Measurements from ENCODE around the gene ASMTL. TPM values are rescaled to one million over a fixed set of nuclear protein-coding genes. Genes with fewer than 3 reads are reported as not detected.
"Not testable (repeated sequence)": the region's sequence is repeated elsewhere in the genome, so short reads cannot be mapped to it uniquely, and the experiment has no call there.

The ASMTL gene
- total RNA-seq, 2 donors from 2014 or later = 84.8 to 94.2 TPM

DNA sequence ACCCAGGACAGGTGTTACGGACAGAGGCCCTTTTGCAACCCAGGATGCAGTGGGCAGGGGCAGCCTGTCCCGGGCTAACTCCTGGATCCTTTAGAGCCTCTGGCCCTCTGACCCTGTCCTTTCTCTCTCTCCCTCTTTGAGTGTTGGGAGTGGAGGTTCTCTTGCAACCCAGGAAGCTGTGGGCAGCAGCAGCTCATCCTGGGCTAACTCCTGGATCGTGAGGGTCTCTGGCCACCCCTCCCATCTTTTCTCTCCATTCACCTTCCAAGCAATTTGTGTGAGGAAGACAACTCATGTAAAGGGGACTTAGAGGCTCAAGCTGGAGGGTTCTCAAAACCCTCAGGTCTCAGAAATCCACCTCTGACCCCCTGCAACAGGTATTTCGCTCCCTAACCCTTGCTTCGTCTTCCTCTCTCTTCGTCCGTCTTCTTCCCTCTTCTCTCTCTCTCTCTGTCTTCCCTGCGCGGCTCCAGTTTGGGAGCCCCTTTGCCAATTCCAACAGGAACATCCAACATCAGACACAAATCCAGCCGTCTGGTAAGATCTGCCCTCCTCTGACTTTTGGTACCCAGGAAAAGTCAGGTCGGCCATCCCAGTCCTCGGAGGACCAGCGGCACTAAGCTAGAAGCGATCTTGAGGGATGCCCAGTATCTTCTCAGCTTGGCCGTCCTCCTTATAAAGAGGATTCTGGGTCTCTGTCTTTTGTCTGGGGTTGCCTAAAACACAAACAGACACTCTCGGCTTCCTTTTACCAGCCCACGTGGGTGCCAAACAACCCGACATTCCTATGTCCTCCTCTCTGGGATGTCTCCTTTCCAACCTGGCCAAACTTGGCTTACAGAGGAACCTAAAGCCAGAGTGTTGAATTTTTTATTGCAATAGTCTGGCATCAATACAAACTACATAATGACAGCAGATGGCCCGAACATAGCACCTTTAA lies 7.9 kb downstream of the ASMTL start:
- Mint-ChIP-seq H3K9me3 (peaks cover 35% of the 10 kb centered on the region), H3K36me3 (peaks cover 50% of the 10 kb centered on the region), H3K4me1 (ENCODE audit: low read depth in 2 of 2) (peaks cover 47 to 55% of the 10 kb centered on the region in 2 donors), H3K4me3 (no peak overlapping the region), H3K27ac (peak overlapping the region; percentile 3 to 55), H3K27me3 (no peaks in the 10 kb centered on the region)
- ATAC-seq (no peak), DNase-seq (ENCODE audit: low spot score) (no peak)

DNA sequence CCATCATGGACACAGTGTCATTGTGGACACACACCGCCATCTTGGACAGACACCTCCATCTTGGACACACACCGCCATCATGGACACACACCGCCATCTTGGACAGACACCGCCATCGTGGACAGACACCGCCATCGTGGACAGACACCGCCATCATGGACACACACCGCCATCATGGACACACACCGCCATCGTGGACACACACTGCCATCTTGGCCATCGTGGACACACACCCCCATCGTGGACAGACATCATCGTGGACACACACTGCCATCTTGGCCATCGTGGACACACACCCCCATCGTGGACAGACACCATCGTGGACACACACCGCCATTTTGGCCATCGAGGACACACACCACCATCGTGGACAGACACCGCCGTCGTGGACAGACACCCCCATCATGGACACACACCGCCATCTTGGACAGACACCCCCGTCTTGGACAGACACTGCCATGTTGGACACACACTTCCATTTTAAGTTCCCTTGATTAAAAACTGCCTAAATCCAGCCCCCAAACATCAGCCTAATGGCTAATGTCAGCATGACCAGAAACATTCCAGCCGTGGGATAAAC lies 9.1 kb downstream of the ASMTL start:
- H3K27ac Mint-ChIP-seq = no peak overlapping the region
- H3K36me3 Mint-ChIP-seq = peaks cover 38% of the 10 kb centered on the region
- H3K9me3 Mint-ChIP-seq = peaks cover 24% of the 10 kb centered on the region
- DNase-seq (ENCODE audit: low spot score) (no peak), ATAC-seq (no peak)
- H3K4me3 Mint-ChIP-seq = no peak overlapping the region
- no peaks in the 10 kb centered on the region for H3K27me3 Mint-ChIP-seq
- peaks cover 35 to 42% of the 10 kb centered on the region in 2 donors for H3K4me1 Mint-ChIP-seq (ENCODE audit: low read depth in 2 of 2)

DNA sequence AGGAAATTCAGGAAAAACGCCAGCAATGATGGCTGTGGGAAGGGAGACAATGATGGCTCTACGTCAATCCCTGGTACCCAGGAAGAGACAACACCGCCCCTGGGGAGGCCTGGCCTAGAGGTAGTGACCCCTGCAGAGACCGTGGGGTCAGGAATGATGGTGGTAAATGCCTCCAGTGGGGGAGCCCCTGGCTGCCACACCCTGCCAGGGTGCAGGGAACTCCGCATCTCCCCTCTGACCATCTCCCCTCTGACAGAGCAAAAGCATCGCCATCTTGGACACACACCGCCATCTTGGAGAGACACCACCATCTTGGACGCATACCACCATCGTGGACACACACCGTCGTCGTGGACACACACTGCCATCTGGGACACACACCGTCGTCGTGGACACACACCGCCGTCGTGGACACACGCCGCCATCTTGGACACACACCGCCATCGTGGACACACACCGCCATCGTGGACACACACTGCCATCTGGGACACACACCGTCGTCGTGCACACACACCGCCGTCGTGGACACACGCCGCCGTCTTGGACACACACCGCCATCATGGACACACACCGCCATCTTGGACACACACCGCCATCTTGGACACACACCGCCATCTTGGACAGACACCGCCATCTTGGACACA lies 9.9 kb downstream of the ASMTL start:
- Mint-ChIP-seq H3K36me3 (peaks cover 31% of the 10 kb centered on the region), H3K4me1 (ENCODE audit: low read depth in 2 of 2) (peaks cover 27 to 35% of the 10 kb centered on the region in 2 donors), H3K4me3 (no peak overlapping the region), H3K9me3 (peaks cover 18% of the 10 kb centered on the region), H3K27ac (no peak overlapping the region), H3K27me3 (no peaks in the 10 kb centered on the region)
- DNase-seq (ENCODE audit: low spot score) (no peak), ATAC-seq (no peak)

DNA sequence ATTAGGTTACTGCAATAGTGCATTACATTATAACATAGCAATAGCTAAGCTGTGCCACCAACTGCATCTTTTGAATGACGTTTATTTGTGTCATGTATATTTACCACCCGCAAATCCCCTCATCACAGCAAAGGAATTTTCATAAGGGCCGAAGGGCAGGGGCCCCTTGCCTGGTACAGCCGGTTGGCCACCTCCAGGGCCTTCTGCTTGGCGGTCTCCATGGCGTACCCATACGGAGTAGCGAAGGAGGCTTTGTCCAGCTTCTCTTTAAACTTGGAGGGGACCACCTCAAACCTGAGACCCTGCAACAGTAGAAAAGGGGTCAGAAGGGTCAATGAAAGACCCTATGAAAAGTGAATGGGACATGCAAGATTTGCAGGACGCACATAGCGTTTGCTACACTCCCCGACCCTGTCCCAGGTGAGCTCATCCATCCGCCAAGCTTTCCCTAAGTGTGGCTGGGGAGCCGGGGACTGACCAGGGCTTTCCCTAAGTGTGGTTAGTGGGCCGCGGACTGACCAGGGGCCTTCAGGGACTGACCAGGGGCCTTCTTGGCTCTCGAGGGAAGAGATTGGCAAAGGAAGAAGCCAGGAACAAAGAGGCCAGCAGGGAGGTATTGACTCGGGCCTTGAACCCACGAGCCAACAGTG lies 10.6 kb downstream of the ASMTL start:
- no peak overlapping the region for H3K27ac Mint-ChIP-seq
- DNase-seq (ENCODE audit: low spot score) (no peak), ATAC-seq (no peak)
- H3K36me3 Mint-ChIP-seq = peaks cover 30% of the 10 kb centered on the region
- H3K4me3 Mint-ChIP-seq = no peak overlapping the region
- peaks cover 20 to 28% of the 10 kb centered on the region in 2 donors for H3K4me1 Mint-ChIP-seq (ENCODE audit: low read depth in 2 of 2)
- no peaks in the 10 kb centered on the region for H3K27me3 Mint-ChIP-seq
- H3K9me3 Mint-ChIP-seq = peaks cover 11% of the 10 kb centered on the region

DNA sequence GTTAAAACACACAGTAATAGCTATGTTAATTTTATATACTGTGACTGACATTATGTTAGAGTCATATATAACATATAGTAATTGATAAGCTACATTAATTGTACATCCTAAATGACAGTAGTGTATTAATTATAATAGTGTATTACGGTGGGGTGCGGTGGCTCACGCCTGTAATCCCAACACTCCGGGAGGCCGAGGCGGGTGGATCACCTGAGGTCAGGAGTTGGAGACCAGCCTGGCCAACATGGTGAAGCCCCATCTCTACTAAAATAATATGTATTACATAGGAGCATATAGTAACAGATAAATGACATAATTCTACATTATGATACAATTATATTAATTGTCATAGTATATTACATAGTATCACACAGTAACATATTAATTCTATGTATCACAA lies 12.2 kb downstream of the ASMTL start:
- peaks cover 9% of the 10 kb centered on the region for H3K9me3 Mint-ChIP-seq

DNA sequence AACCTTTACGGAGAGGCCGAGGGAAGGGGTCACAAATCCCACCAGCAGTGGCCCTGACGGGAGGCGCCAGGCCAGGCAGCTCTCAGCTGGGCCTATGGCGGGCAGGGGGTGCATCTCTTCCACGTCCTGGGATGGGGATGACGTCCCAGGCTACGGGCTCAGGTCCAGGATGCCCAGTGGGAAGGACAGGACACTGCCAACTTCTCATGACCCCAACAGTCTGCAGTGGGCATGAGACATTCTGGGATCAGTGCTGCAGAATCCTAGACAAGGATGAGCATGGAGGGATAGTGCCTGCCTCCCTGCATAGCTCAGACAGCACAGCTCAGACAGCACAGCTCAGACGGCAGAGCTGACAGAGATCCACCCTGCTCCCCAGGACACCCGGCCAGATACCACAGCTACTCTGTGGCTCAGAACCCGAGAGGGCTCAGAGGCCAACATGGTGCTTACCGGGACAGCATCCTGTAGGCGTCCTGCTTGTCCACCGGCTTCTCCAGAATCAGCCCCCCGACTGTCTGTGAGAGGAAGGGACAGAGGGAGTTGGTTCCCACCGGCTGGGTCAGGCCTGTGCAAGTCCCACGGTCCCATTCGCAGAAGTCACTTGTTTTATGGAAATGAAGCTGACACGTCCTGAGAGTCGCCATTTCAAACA lies 17.3 kb downstream of the ASMTL start:
- no peak for DNase-seq (ENCODE audit: low spot score)
- H3K4me3 Mint-ChIP-seq = no peak overlapping the region
- H3K9me3 Mint-ChIP-seq = no peaks in the 10 kb centered on the region
- no peak overlapping the region for H3K27ac Mint-ChIP-seq
- H3K27me3 Mint-ChIP-seq = no peaks in the 10 kb centered on the region
- peak in 1 of 2 donors; percentile 10 for ATAC-seq
- peaks cover 0 to 3% of the 10 kb centered on the region in 2 donors for H3K4me1 Mint-ChIP-seq (ENCODE audit: low read depth in 2 of 2)
- peaks cover 12% of the 10 kb centered on the region for H3K36me3 Mint-ChIP-seq

More for the DNA sequence above, 12.2 kb downstream of the ASMTL start:
- peaks cover 30% of the 10 kb centered on the region for H3K36me3 Mint-ChIP-seq
- no peaks in the 10 kb centered on the region for H3K27me3 Mint-ChIP-seq
- H3K4me1 Mint-ChIP-seq (ENCODE audit: low read depth in 2 of 2) = peaks cover 9 to 19% of the 10 kb centered on the region in 2 donors
- H3K27ac Mint-ChIP-seq = no peak overlapping the region
- ATAC-seq (no peak), DNase-seq (ENCODE audit: low spot score) (no peak)
- no peak overlapping the region for H3K4me3 Mint-ChIP-seq

DNA sequence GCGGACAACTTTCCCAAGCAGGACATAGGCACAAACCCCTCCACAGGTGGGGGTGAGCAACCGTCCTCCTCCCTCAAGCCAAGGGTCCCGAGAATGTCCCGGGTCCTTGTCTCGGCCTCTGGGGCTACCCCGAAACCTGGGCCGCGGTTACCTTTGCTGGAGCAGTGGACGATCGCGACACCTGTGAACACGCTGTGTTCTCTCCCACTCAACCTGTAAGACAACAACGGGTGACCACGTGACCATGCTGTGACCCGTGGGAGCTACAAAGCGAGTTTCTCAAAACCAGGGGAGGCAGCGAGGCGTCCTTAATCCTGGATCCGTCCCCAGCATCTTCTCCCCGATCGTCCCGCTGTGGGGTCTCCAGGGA lies 17.9 kb downstream of the ASMTL start:
- no peak for ATAC-seq
- peaks cover 0 to 3% of the 10 kb centered on the region in 2 donors for H3K4me1 Mint-ChIP-seq (ENCODE audit: low read depth in 2 of 2)
- H3K27ac Mint-ChIP-seq = no peak overlapping the region
- H3K36me3 Mint-ChIP-seq = peaks cover 12% of the 10 kb centered on the region
- no peaks in the 10 kb centered on the region for H3K9me3 Mint-ChIP-seq
- no peaks in the 10 kb centered on the region for H3K27me3 Mint-ChIP-seq
- no peak overlapping the region for H3K4me3 Mint-ChIP-seq
- no peak for DNase-seq (ENCODE audit: low spot score)

DNA sequence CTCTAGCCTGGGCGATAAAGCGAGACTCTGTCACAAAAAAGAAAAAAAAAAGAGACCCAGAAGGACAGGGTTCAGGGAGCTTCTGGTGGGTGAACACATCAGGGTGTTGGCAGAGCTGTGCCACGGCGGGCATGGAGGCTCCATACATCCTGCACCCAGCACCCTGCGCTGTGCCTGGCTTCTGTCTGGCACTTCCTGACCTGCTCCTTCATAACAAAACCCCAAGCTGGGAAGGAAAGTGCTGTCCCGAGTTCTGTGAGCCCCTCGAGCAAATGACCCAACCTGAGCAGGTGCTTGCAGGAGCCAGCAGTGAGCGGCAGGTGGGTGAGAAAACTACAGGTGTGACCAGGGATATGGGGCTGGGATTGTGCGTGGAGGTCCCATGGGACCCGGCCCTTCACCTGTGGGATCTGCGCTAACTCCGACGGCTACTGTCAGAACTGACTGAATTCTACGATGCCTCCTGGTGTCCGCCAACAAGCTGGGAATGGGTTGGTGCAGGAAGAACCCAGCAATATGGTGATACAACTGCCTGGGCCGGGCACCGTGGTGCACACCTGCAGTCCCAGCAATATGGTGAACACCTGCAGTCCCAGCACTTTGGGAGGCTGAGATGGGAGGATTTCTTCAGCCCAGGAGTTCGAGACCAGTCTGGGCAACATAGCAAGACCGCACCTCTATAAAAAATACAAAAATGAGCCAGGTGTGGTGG lies 18.9 kb downstream of the ASMTL start:
- Mint-ChIP-seq H3K27ac (no peak overlapping the region), H3K36me3 (peaks cover 12% of the 10 kb centered on the region), H3K4me3 (no peak overlapping the region), H3K4me1 (ENCODE audit: low read depth in 2 of 2) (peaks cover 0 to 3% of the 10 kb centered on the region in 2 donors), H3K9me3 (no peaks in the 10 kb centered on the region), H3K27me3 (no peaks in the 10 kb centered on the region)
- no peak for DNase-seq (ENCODE audit: low spot score)
- ATAC-seq = no peak

DNA sequence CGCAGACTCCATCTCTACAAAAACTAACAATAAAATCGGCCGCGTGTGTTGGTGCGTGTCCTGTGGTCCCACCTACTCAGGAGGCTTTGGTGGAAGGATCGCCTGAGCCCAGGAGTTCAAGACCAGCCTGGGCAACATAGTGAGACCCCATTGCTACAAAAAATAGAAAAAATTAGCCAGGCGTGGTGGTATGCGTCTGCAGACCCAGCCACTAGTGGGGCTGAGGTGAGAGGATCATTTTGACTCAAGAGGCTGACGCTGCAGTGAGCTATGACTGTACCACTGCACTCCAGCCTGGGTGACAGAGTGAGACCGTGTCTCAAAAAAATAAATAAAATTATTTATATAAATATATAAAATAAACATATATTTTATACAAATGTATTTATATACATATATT lies 22.3 kb downstream of the ASMTL start:
- H3K4me3 Mint-ChIP-seq = no peak overlapping the region
- peak; percentile 73 to 87 for ATAC-seq
- no peak for DNase-seq (ENCODE audit: low spot score)
- H3K27me3 Mint-ChIP-seq = no peaks in the 10 kb centered on the region
- H3K9me3 Mint-ChIP-seq = no peaks in the 10 kb centered on the region
- no peak overlapping the region for H3K27ac Mint-ChIP-seq
- peaks cover 13% of the 10 kb centered on the region for H3K36me3 Mint-ChIP-seq
- H3K4me1 Mint-ChIP-seq (ENCODE audit: low read depth in 2 of 2) = no peaks in the 10 kb centered on the region

DNA sequence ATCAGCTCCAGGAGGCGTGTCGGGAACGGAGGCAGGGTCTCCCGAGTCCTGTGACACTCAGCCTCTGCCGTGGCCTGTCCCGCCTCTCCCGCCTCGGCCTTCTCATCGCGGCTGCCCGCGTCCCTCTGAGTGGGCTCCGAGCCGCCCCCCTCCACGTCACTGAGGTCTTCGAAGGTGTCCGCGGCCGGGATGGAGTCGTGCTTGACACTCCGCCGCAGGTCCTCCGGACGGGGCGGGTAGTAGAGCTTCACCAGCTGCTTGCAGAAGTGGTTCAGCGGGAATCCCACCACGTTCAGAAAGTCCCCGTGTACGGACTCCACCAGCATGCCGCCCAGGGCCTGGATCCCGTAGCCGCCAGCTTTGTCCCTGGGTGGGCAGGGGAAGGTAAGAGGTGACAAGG lies 25.0 kb downstream of the ASMTL start:
- peaks cover 36% of the 10 kb centered on the region for H3K36me3 Mint-ChIP-seq
- no peaks in the 10 kb centered on the region for H3K27me3 Mint-ChIP-seq
- no peak overlapping the region for H3K4me3 Mint-ChIP-seq
- peaks cover 18% of the 10 kb centered on the region for H3K9me3 Mint-ChIP-seq
- H3K27ac Mint-ChIP-seq = no peak overlapping the region
- H3K4me1 Mint-ChIP-seq (ENCODE audit: low read depth in 2 of 2) = peaks cover 8 to 14% of the 10 kb centered on the region in 2 donors
- no peak for ATAC-seq
- DNase-seq (ENCODE audit: low spot score) = no peak

DNA sequence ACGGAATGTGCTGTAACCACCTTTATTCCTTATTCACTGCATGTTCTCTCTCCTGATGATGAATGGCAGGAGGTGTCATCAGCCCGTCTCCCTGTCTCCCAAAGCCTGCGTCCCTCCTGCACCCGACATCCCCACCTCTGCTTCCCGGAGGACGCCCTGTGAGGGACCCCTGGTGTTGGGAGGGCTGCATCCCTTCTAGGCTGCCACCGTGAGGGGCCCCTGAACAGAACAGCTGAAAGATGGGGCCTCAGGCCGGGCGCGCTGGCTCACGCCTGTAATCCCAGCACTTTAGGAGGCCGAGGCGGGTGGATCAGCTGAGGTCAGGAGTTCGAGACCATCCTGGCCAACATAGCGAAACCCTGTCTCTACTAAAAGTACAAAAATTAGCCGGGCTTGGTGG lies 26.4 kb downstream of the ASMTL start:
- H3K4me3 Mint-ChIP-seq; DNase-seq (ENCODE audit: low spot score); H3K27ac Mint-ChIP-seq; ATAC-seq; H3K27me3 Mint-ChIP-seq: not testable (repeated sequence)
- Mint-ChIP-seq H3K4me1 (ENCODE audit: low read depth in 2 of 2) (peaks cover 8 to 14% of the 10 kb centered on the region in 2 donors), H3K36me3 (peaks cover 43% of the 10 kb centered on the region), H3K9me3 (peaks cover 18% of the 10 kb centered on the region)

DNA sequence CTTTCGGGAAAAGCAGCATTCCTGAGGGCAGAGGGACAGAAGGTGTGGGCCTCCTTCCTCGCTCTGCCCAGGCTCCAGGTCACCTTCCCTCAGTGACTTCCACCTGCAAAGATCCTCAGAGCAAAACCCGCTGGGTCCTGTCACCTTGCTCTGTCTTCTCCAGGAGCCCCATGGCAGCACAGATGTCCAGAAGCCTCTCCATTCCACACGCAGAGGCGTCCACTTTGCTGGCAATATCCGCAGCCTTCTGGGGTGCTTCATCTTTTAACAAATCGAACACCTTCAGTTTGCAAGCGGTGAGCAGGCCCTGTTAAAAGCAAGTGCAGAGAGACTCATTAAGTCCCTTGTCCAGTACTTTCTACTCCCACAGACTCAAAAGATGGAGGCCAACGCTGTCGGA lies 27.3 kb downstream of the ASMTL start:
- DNase-seq (ENCODE audit: low spot score) = no peak
- peaks cover 18% of the 10 kb centered on the region for H3K9me3 Mint-ChIP-seq
- H3K36me3 Mint-ChIP-seq = peaks cover 44% of the 10 kb centered on the region
- H3K4me1 Mint-ChIP-seq (ENCODE audit: low read depth in 2 of 2) = peaks cover 8 to 14% of the 10 kb centered on the region in 2 donors
- H3K27ac Mint-ChIP-seq = no peak overlapping the region
- H3K4me3 Mint-ChIP-seq = no peak overlapping the region
- ATAC-seq = no peak
- H3K27me3 Mint-ChIP-seq = no peaks in the 10 kb centered on the region
